HEK293 (cell line): Measurements from ENCODE around the gene PLCD1.

Experiments used
- CTCF ChIA-PET: fragments of 350-600 bp; formaldehyde crosslinking; extraction: SDS; loops from one replicate; lab custom pipeline; 2021; ENCODE audit warnings: antibody characterized with exemption; lab: Yijun Ruan, JAX
- POLR2A ChIA-PET: fragments of 300-600 bp; formaldehyde crosslinking; extraction: SDS; loops from one replicate; lab custom pipeline; 2020; ENCODE audit warnings: antibody characterized with exemption, inconsistent platforms; lab: Yijun Ruan, JAX
- H3K27ac ChIP-seq: fragments of 200-500 bp; sonication (Bioruptor generic); 2 replicates; pipeline ENCODE4 v1.5.1; 2014; ENCODE audit warnings: low read depth, low read length, control low read depth, inconsistent platforms; ENCODE audit errors: extremely low read depth
- H3K36me3 ChIP-seq, 2 experiments: fragments of 200-500 bp in 1 of 2; sonication (Bioruptor generic) in 1 of 2; 1 replicate in 1 of 2; 2 replicates in 1 of 2; pipeline ENCODE4 v1.5.1; 2014 to 2017; ENCODE audit warnings: inconsistent platforms in 2 of 2, low read length in 2 of 2; ENCODE audit not compliant: control insufficient read depth in 2 of 2, insufficient read depth in 1 of 2
- H3K4me1 ChIP-seq: fragments of 200-500 bp; sonication (Bioruptor generic); 2 replicates; pipeline ENCODE4 v1.5.1; 2014; ENCODE audit warnings: mild to moderate bottlenecking, low read length, inconsistent platforms; ENCODE audit not compliant: control insufficient read depth, insufficient read depth
- H3K4me3 ChIP-seq: 2 replicates; pipeline ENCODE4 v1.5.1; 2011; ENCODE audit warnings: low read depth, mild to moderate bottlenecking, control low read depth, low read length, moderate library complexity
- H3K9me3 ChIP-seq: fragments of 200-500 bp; sonication (Bioruptor generic); 2 replicates; pipeline ENCODE4 v1.5.1; 2014; ENCODE audit warnings: low read depth, low read length, inconsistent platforms; ENCODE audit not compliant: control insufficient read depth, insufficient read depth
- CTCF ChIP-seq: fragments of 450-650 bp; formaldehyde crosslinking; IDR thresholded peaks from 2 replicates; pipeline ENCODE4 v1.5.1; 2016; ENCODE audit warnings: missing biosample characterization, missing genetic modification characterization
- ELK4 ChIP-seq: IDR thresholded peaks from 2 replicates; pipeline ENCODE4 v1.6.1; 2011; ENCODE audit warnings: mild to moderate bottlenecking, low read depth, low read length, borderline replicate concordance
- GLI2 ChIP-seq: fragments of 450-650 bp; formaldehyde crosslinking; IDR thresholded peaks from 2 replicates; pipeline ENCODE4; 2017; ENCODE audit warnings: missing biosample characterization, missing genetic modification characterization, low read depth, borderline replicate concordance
- HOXA7 ChIP-seq: sonication (generic); formaldehyde crosslinking; IDR thresholded peaks from 2 replicates; pipeline ENCODE4 v1.8.1; 2022; ENCODE audit warnings: missing genetic modification reagents, borderline replicate concordance
- IKZF3 ChIP-seq: fragments of 450-650 bp; IDR thresholded peaks from 2 replicates; pipeline ENCODE4 v1.5.0; 2018; ENCODE audit warnings: missing biosample characterization, mild to moderate bottlenecking, missing genetic modification characterization, moderate library complexity
- MZF1 ChIP-seq: fragments of 450-650 bp; formaldehyde crosslinking; IDR thresholded peaks from 2 replicates; pipeline ENCODE4 v1.5.1; 2017; ENCODE audit warnings: missing biosample characterization, missing genetic modification characterization, borderline replicate concordance
- OVOL3 ChIP-seq: fragments of 450-650 bp; formaldehyde crosslinking; IDR thresholded peaks from 2 replicates; pipeline ENCODE4 v1.5.1; 2016; ENCODE audit warnings: missing biosample characterization, missing genetic modification characterization
- SCRT1 ChIP-seq: fragments of 450-650 bp; formaldehyde crosslinking; IDR thresholded peaks from 2 replicates; pipeline ENCODE4 v1.5.1; 2016; ENCODE audit warnings: missing biosample characterization, missing genetic modification characterization, borderline replicate concordance
- SCRT2 ChIP-seq: fragments of 450-650 bp; formaldehyde crosslinking; IDR thresholded peaks from 2 replicates; pipeline ENCODE4 v1.5.1; 2016; ENCODE audit warnings: missing biosample characterization, missing genetic modification characterization
- TRIM28 ChIP-seq: IDR thresholded peaks from 2 replicates; pipeline ENCODE4 v1.6.1; 2011; ENCODE audit warnings: low read length, control low read depth, borderline replicate concordance
- ZBTB10 ChIP-seq: fragments of 450-650 bp; formaldehyde crosslinking; IDR thresholded peaks from 2 replicates; pipeline ENCODE4 v1.5.1; 2016; ENCODE audit warnings: missing biosample characterization, missing genetic modification characterization
- ZBTB17 ChIP-seq: fragments of 450-650 bp; formaldehyde crosslinking; IDR thresholded peaks from 2 replicates; pipeline ENCODE4 v1.5.1; 2016; ENCODE audit warnings: missing biosample characterization, missing genetic modification characterization
- ZNF214 ChIP-seq: fragments of 450-650 bp; formaldehyde crosslinking; IDR thresholded peaks from 2 replicates; pipeline ENCODE4 v1.5.1; 2017; ENCODE audit warnings: missing biosample characterization, mild to moderate bottlenecking, missing genetic modification characterization, borderline replicate concordance
- ZNF23 ChIP-seq: fragments of 450-650 bp; formaldehyde crosslinking; IDR thresholded peaks from 2 replicates; pipeline ENCODE4 v1.5.1; 2016; ENCODE audit warnings: missing biosample characterization, missing genetic modification characterization, borderline replicate concordance
- ZNF510 ChIP-seq: fragments of 450-650 bp; formaldehyde crosslinking; IDR thresholded peaks from 2 replicates; pipeline ENCODE4 v1.5.1; 2018; ENCODE audit warnings: mild to moderate bottlenecking, missing genetic modification characterization, missing biosample characterization; ENCODE audit not compliant: insufficient replicate concordance
- ZNF610 ChIP-seq: fragments of 450-650 bp; formaldehyde crosslinking; IDR thresholded peaks from 2 replicates; pipeline ENCODE4 v1.5.1; 2016; ENCODE audit warnings: missing biosample characterization, missing genetic modification characterization, borderline replicate concordance
- ZNF639 ChIP-seq: fragments of 450-650 bp; formaldehyde crosslinking; IDR thresholded peaks from 2 replicates; pipeline ENCODE4 v1.5.1; 2016; ENCODE audit warnings: missing biosample characterization, missing genetic modification characterization
- ZNF660 ChIP-seq: fragments of 450-650 bp; IDR thresholded peaks from 2 replicates; pipeline ENCODE4 v1.5.1; 2018; ENCODE audit warnings: missing biosample characterization, mild to moderate bottlenecking, missing genetic modification characterization

PLCD1 gene

GRCh38 chr3:37981348-37981664 is 48.1 kb downstream of the PLCD1 start:
- POLR2A ChIA-PET: no interaction called here

GRCh38 chr3:37980462-37981347 is 48.7 kb downstream of the PLCD1 start:
- H3K9me3 ChIP-seq: no peaks in the 10 kb centered on the region
- no peak overlapping the region for H3K27ac ChIP-seq
- no peak overlapping the region for H3K4me3 ChIP-seq
- TF ChIP-seq ZNF660 (tag by site-specific recombination) (no peak), OVOL3 (tag by site-specific recombination) (no peak), ZNF639 (tag by site-specific recombination) (no peak), IKZF3 (tag by site-specific recombination) (no peak)
- no peaks in the 10 kb centered on the region for H3K4me1 ChIP-seq
- H3K36me3 ChIP-seq: peaks cover 0 to 30% of the 10 kb centered on the region in 2 experiments; a peak in 2 of 3 replicates
- ChIA-PET CTCF (interaction anchor here (0.8 to 1.7 kb wide), 4 partner anchors 9 to 249 kb away, joined by 3 to 6 read pairs (median 4); no protein-coding TSS in a partner anchor), POLR2A (no interaction called here)

More at GRCh38 chr3:37981348-37981664, 48.1 kb downstream of the PLCD1 start:
- CTCF ChIA-PET: no interaction called here
- Histone ChIP-seq H3K9me3 (no peaks in the 10 kb centered on the region), H3K4me1 (no peaks in the 10 kb centered on the region)
- TF ChIP-seq SCRT1 (tag by site-specific recombination) (peak; percentile 94), MZF1 (no peak), ZNF610 (tag by site-specific recombination) (no peak), HOXA7 (CRISPR knock-in tag) (no peak), SCRT2 (tag by site-specific recombination) (peak; percentile 79), TRIM28 (no peak), ZBTB17 (tag by site-specific recombination) (no peak)
- TF ChIP-seq, all 188 proteins: peak for 2
- Histone ChIP-seq H3K4me3 (no peak overlapping the region), H3K27ac (no peak overlapping the region), H3K36me3 (peaks cover 0 to 24% of the 10 kb centered on the region in 2 experiments; a peak in 2 of 3 replicates)

- POLR2A ChIA-PET: no interaction called here
- CTCF ChIA-PET: interaction anchor here (0.6 to 1.7 kb wide), 7 partner anchors 8 to 248 kb away, joined by 3 to 6 read pairs (median 3); no protein-coding TSS in a partner anchor
- Histone ChIP-seq H3K4me3 (no peak overlapping the region), H3K27ac (no peak overlapping the region), H3K9me3 (no peaks in the 10 kb centered on the region), H3K36me3 (peaks cover 0 to 33% of the 10 kb centered on the region in 2 experiments; a peak in 2 of 3 replicates), H3K4me1 (no peaks in the 10 kb centered on the region)
- TF ChIP-seq ZBTB10 (tag by site-specific recombination) (no peak), GLI2 (tag by site-specific recombination) (no peak), ELK4 (no peak), ZNF510 (no peak), ZNF214 (no peak), CTCF (tag by site-specific recombination) (no peak), ZNF23 (tag by site-specific recombination) (no peak)
Observed at GRCh38 chr3:37979541-37980461, 49.6 kb downstream of the PLCD1 start.
